HUES48 (cell line): ENCODE measurements around the gene ADARB1.

ENCODE experiments used
- H3K27ac ChIP-seq: one replicate; pipeline ENCODE4 v1.7.0; 2013; ENCODE audit warnings: low read depth, low read length, inconsistent platforms
- H3K27me3 ChIP-seq: 2 replicates; pipeline ENCODE4 v1.6.1; 2013; ENCODE audit warnings: mild to moderate bottlenecking, low read length; ENCODE audit not compliant: control insufficient read depth, insufficient read depth
- H3K36me3 ChIP-seq: 2 replicates; pipeline ENCODE4 v1.6.1; 2013; ENCODE audit warnings: low read length; ENCODE audit not compliant: control insufficient read depth, insufficient read depth
- H3K4me1 ChIP-seq: 2 replicates; pipeline ENCODE4 v1.6.1; 2013; ENCODE audit warnings: mild to moderate bottlenecking, low read length; ENCODE audit not compliant: control insufficient read depth, insufficient read depth
- H3K4me3 ChIP-seq: 2 replicates; pipeline ENCODE4 v1.5.1; 2013; ENCODE audit warnings: mild to moderate bottlenecking, low read depth, low read length
- H3K9ac ChIP-seq: 2 replicates; pipeline ENCODE4 v1.6.1; 2013; ENCODE audit warnings: mild to moderate bottlenecking, low read depth, low read length, moderate library complexity
- H3K9me3 ChIP-seq: 2 replicates; pipeline ENCODE4 v1.6.1; 2013; ENCODE audit warnings: low read length; ENCODE audit not compliant: control insufficient read depth, insufficient read depth

ADARB1 gene

GRCh38 chr21:45169682-45170081 lies 95.3 kb downstream of the ADARB1 start:
- H3K27ac ChIP-seq, result no peak overlapping the region
- no peaks in the 10 kb centered on the region for H3K36me3 ChIP-seq
- H3K27me3 ChIP-seq, result no peaks in the 10 kb centered on the region
- H3K9me3 ChIP-seq, result no peaks in the 10 kb centered on the region
- H3K9ac ChIP-seq, result no peak overlapping the region
- no peaks in the 10 kb centered on the region for H3K4me1 ChIP-seq
- H3K4me3 ChIP-seq, result no peak overlapping the region

DNA sequence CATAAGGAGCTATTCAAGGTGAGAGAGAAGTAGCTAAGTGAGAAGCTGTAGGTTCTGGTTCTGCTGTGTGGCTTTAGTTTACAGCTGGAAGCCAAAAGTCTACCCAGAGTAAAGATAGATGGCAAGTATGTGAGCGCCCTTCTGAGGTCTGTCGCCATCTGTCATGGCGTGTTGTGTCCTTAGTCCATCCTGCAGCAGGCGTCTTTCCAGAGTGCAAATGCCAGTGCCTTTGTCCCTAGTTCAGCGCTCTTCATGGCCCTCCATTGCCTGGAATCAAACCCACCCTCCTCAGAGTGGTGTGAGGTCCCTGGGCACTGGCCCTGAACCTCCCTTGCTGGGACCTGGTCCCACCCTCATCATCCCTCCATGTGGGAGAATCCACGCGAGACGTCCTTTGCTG lies 96.6 kb downstream of the ADARB1 start:
- Histone ChIP-seq H3K4me1 (no peaks in the 10 kb centered on the region), H3K36me3 (no peaks in the 10 kb centered on the region), H3K4me3 (no peak overlapping the region), H3K27me3 (no peaks in the 10 kb centered on the region), H3K9ac (no peak overlapping the region), H3K9me3 (no peaks in the 10 kb centered on the region), H3K27ac (no peak overlapping the region)

DNA sequence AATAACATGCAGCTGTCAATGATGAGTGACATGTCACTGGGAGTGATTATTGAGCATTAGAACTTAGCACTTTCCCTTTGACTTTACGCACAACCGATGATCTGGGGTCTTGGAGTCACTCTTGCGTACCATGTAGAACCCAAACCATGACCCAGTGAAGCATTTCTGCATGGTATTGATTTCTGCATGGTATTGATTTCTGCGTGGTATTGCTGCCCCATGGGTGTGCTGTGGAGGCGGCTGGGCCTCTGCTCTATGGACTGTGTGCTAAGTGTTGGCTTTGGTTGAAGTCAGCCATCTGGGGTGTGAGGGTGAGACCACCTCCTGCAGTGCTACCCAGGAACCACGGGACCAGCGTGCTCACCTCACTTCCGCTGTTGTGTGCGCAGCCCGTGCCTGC lies 98.0 kb downstream of the ADARB1 start:
- Histone ChIP-seq H3K9ac (no peak overlapping the region), H3K27me3 (no peaks in the 10 kb centered on the region), H3K27ac (no peak overlapping the region), H3K36me3 (no peaks in the 10 kb centered on the region), H3K9me3 (no peaks in the 10 kb centered on the region), H3K4me1 (no peaks in the 10 kb centered on the region), H3K4me3 (no peak overlapping the region)

DNA sequence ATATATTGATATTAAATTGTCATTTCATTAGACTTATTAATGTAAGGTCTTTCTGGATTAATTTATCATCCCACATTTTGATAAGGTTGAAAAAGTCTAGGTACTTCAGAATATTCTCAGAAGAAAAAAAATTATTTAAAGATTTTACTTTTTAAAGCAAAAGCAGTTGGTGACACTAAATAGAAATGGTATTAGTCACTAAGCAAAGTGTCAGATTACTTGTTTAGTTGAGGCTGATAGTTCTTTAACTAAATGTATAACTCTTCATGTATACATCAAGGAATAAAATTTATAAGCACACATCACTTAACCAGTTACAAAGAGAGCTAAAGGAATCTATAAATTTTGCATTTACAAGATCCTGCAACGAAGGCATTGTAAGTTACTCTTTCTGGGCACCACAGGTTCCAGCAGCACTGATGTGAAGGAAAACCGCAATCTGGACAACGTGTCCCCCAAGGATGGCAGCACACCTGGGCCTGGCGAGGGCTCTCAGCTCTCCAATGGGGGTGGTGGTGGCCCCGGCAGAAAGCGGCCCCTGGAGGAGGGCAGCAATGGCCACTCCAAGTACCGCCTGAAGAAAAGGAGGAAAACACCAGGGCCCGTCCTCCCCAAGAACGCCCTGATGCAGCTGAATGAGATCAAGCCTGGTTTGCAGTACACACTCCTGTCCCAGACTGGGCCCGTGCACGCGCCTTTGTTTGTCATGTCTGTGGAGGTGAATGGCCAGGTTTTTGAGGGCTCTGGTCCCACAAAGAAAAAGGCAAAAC lies 101.1 kb downstream of the ADARB1 start:
- Histone ChIP-seq H3K27me3 (no peaks in the 10 kb centered on the region), H3K4me3 (no peak overlapping the region), H3K9me3 (no peaks in the 10 kb centered on the region), H3K27ac (no peak overlapping the region), H3K9ac (no peak overlapping the region), H3K4me1 (no peaks in the 10 kb centered on the region), H3K36me3 (no peaks in the 10 kb centered on the region)

GRCh38 chr21:45176141-45176540 lies 101.8 kb downstream of the ADARB1 start:
- H3K27me3 ChIP-seq, result no peaks in the 10 kb centered on the region
- no peaks in the 10 kb centered on the region for H3K9me3 ChIP-seq
- H3K4me1 ChIP-seq, result no peaks in the 10 kb centered on the region
- H3K4me3 ChIP-seq, result no peak overlapping the region
- no peaks in the 10 kb centered on the region for H3K36me3 ChIP-seq
- H3K9ac ChIP-seq, result no peak overlapping the region
- no peak overlapping the region for H3K27ac ChIP-seq

GRCh38 chr21:45177039-45177438 lies 102.7 kb downstream of the ADARB1 start:
- H3K4me3 ChIP-seq, result no peak overlapping the region
- no peaks in the 10 kb centered on the region for H3K36me3 ChIP-seq
- no peaks in the 10 kb centered on the region for H3K27me3 ChIP-seq
- no peaks in the 10 kb centered on the region for H3K9me3 ChIP-seq
- no peaks in the 10 kb centered on the region for H3K4me1 ChIP-seq
- no peak overlapping the region for H3K9ac ChIP-seq
- no peak overlapping the region for H3K27ac ChIP-seq

- no peaks in the 10 kb centered on the region for H3K36me3 ChIP-seq
- no peaks in the 10 kb centered on the region for H3K9me3 ChIP-seq
- H3K9ac ChIP-seq, result no peak overlapping the region
- H3K4me3 ChIP-seq, result no peak overlapping the region
- no peaks in the 10 kb centered on the region for H3K4me1 ChIP-seq
- no peaks in the 10 kb centered on the region for H3K27me3 ChIP-seq
- no peak overlapping the region for H3K27ac ChIP-seq
These were observed 103.8 kb downstream of the ADARB1 start for GRCh38 chr21:45178070-45178608.

GRCh38 chr21:45178971-45179370 lies 104.6 kb downstream of the ADARB1 start:
- no peaks in the 10 kb centered on the region for H3K27me3 ChIP-seq
- H3K4me3 ChIP-seq, result no peak overlapping the region
- H3K27ac ChIP-seq, result no peak overlapping the region
- H3K9me3 ChIP-seq, result no peaks in the 10 kb centered on the region
- no peaks in the 10 kb centered on the region for H3K36me3 ChIP-seq
- no peak overlapping the region for H3K9ac ChIP-seq
- H3K4me1 ChIP-seq, result no peaks in the 10 kb centered on the region

GRCh38 chr21:45179568-45180245 lies 105.3 kb downstream of the ADARB1 start:
- Histone ChIP-seq H3K4me1 (no peaks in the 10 kb centered on the region), H3K36me3 (no peaks in the 10 kb centered on the region), H3K27ac (no peak overlapping the region), H3K4me3 (no peak overlapping the region), H3K9ac (no peak overlapping the region), H3K27me3 (no peaks in the 10 kb centered on the region), H3K9me3 (no peaks in the 10 kb centered on the region)

DNA sequence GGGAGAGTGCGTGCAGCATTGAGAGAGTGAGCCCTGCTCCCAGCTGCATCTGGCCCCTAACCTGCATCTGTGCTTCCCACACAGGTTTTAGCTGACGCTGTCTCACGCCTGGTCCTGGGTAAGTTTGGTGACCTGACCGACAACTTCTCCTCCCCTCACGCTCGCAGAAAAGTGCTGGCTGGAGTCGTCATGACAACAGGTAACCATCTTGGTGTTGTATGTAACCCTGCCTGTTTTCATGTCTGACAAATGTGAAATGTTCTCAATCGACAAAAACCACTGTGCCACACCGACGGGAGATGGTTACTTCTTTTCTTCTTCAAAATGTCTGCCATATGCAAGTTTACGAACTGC lies 105.8 kb downstream of the ADARB1 start:
- Histone ChIP-seq H3K9ac (no peak overlapping the region), H3K27ac (no peak overlapping the region), H3K27me3 (no peaks in the 10 kb centered on the region), H3K9me3 (no peaks in the 10 kb centered on the region), H3K4me1 (no peaks in the 10 kb centered on the region), H3K4me3 (no peak overlapping the region), H3K36me3 (peaks cover 1% of the 10 kb centered on the region; the same call in 1 of the 2 replicates)

GRCh38 chr21:45182958-45183357 lies 108.6 kb downstream of the ADARB1 start:
- Histone ChIP-seq H3K27me3 (no peaks in the 10 kb centered on the region), H3K4me1 (no peaks in the 10 kb centered on the region), H3K9me3 (peaks cover 16% of the 10 kb centered on the region), H3K4me3 (no peak overlapping the region), H3K9ac (no peak overlapping the region), H3K27ac (no peak overlapping the region), H3K36me3 (peaks cover 20% of the 10 kb centered on the region)
